WTC11 (cell line): Measurements from ENCODE around the gene MMP28. TPM values are rescaled to one million over a fixed set of nuclear protein-coding genes. Genes with fewer than 3 reads are reported as not detected.

Source experiments
- ATAC-seq: fragments of 200-7000 bp; cut with Tn5 transposase; 2 replicates; pipeline ENCODE4 v1.10.0; 2021; ENCODE audit warnings: mild to moderate bottlenecking, moderate library complexity
- CTCF ChIA-PET: fragments of 300-600 bp; sonication (Branson Sonifier 250); formaldehyde crosslinking; loops from one replicate; lab custom pipeline; 2021; ENCODE audit warnings: antibody characterized with exemption; lab: Charles Lee
- POLR2A ChIA-PET: fragments of 350-600 bp; sonication (Branson Sonifier 250); formaldehyde crosslinking; loops from one replicate; lab custom pipeline; 2021; ENCODE audit warnings: antibody characterized with exemption; lab: Charles Lee
- DNase-seq: peaks from one replicate; pipeline ENCODE4 v3.0.0; 2021; ENCODE audit warnings: low spot score
- H3K27ac Mint-ChIP-seq: 2 replicates; pipeline ENCODE4 v1.8.0; 2021; ENCODE audit warnings: mixed read lengths
- H3K27me3 Mint-ChIP-seq: 2 replicates; pipeline ENCODE4 v1.8.0; 2021; ENCODE audit warnings: low read depth, mild to moderate bottlenecking, moderate library complexity, mixed read lengths
- H3K36me3 Mint-ChIP-seq: 2 replicates; pipeline ENCODE4 v1.8.0; 2021; ENCODE audit warnings: mixed read lengths
- H3K4me1 Mint-ChIP-seq: 2 replicates; pipeline ENCODE4 v1.8.0; 2022; ENCODE audit warnings: mixed read lengths
- H3K4me3 Mint-ChIP-seq: 2 replicates; pipeline ENCODE4 v1.8.0; 2021; ENCODE audit warnings: mild to moderate bottlenecking, moderate library complexity, mixed read lengths
- H3K9me3 Mint-ChIP-seq: 2 replicates; pipeline ENCODE4 v1.8.0; 2021; ENCODE audit warnings: mixed read lengths
- CBFB ChIP-seq: sonication (generic); formaldehyde crosslinking; IDR thresholded peaks from 2 replicates; pipeline ENCODE4 v1.8.1; 2022; ENCODE audit warnings: mild to moderate bottlenecking, low read depth, missing genetic modification reagents
- EMX1 ChIP-seq: fragments of 250-450 bp; sonication (Bioruptor Pico); IDR thresholded peaks from 2 replicates; pipeline ENCODE4 v1.8.0; 2021; ENCODE audit warnings: mild to moderate bottlenecking
- ETV6 ChIP-seq: sonication (generic); formaldehyde crosslinking; IDR thresholded peaks from 2 replicates; pipeline ENCODE4 v1.8.1; 2022; ENCODE audit warnings: mild to moderate bottlenecking, missing genetic modification reagents
- GTF2I ChIP-seq: fragments of 250-450 bp; sonication (Bioruptor Pico); conservative IDR thresholded peaks from 2 replicates; pipeline ENCODE4 v1.4.0; 2021; ENCODE audit warnings: mild to moderate bottlenecking
- JAZF1 ChIP-seq: fragments of 250-450 bp; sonication (Bioruptor Pico); IDR thresholded peaks from 2 replicates; pipeline ENCODE4 v1.9.0; 2021; ENCODE audit warnings: moderate library complexity, mild to moderate bottlenecking, inconsistent platforms
- PRRX2 ChIP-seq: fragments of 250-450 bp; sonication (Bioruptor Pico); IDR thresholded peaks from 2 replicates; pipeline ENCODE4 v1.8.0; 2021; ENCODE audit warnings: mild to moderate bottlenecking
- SMAD3 ChIP-seq: sonication (generic); formaldehyde crosslinking; IDR thresholded peaks from 2 replicates; pipeline ENCODE4 v1.8.0; 2022; ENCODE audit warnings: missing genetic modification reagents, mild to moderate bottlenecking, borderline replicate concordance
- SMAD4 ChIP-seq: sonication (generic); formaldehyde crosslinking; IDR thresholded peaks from 2 replicates; pipeline ENCODE4 v1.8.0; 2022; ENCODE audit warnings: mild to moderate bottlenecking, missing genetic modification reagents
- TCF7 ChIP-seq: sonication (generic); formaldehyde crosslinking; IDR thresholded peaks from 2 replicates; pipeline ENCODE4 v1.8.0; 2022; ENCODE audit warnings: mild to moderate bottlenecking, low read depth, missing genetic modification reagents, moderate library complexity
- TEAD4 ChIP-seq: sonication (generic); formaldehyde crosslinking; IDR thresholded peaks from 2 replicates; pipeline ENCODE4 v1.8.0; 2022; ENCODE audit warnings: mild to moderate bottlenecking, missing genetic modification reagents
- ZNF138 ChIP-seq: sonication (generic); formaldehyde crosslinking; conservative IDR thresholded peaks from 2 replicates; pipeline ENCODE4 v1.8.1; 2022; ENCODE audit warnings: mild to moderate bottlenecking, moderate library complexity, missing genetic modification reagents
- ZNF317 ChIP-seq: sonication (generic); formaldehyde crosslinking; IDR thresholded peaks from 2 replicates; pipeline ENCODE4 v1.8.1; 2023; ENCODE audit warnings: low read depth, mild to moderate bottlenecking, moderate library complexity, missing genetic modification reagents, borderline replicate concordance
- ZNF396 ChIP-seq: fragments of 250-450 bp; sonication (Bioruptor Pico); IDR thresholded peaks from 2 replicates; pipeline ENCODE4 v1.8.0; 2021; ENCODE audit warnings: mild to moderate bottlenecking, moderate library complexity, borderline replicate concordance
- ZNF671 ChIP-seq: fragments of 250-450 bp; sonication (Bioruptor Pico); IDR thresholded peaks from 2 replicates; pipeline ENCODE4 v1.8.0; 2021; ENCODE audit warnings: mild to moderate bottlenecking
- total RNA-seq: library from RNA; stranded (reverse); gene quantifications from 3 replicates; pipeline ENCODE4 v1.2.3, GENCODE V29; 2021
- TF ChIP-seq, protein P1 (sequence below): fragments of 200-600 bp; IDR thresholded peaks from 2 replicates; pipeline ENCODE4 v1.8.0; 2022; ENCODE audit warnings: antibody characterized with exemption
- TF ChIP-seq, protein P2 (sequence below): sonication (generic); formaldehyde crosslinking; IDR thresholded peaks from 2 replicates; pipeline ENCODE4 v1.8.1; 2023; ENCODE audit warnings: mild to moderate bottlenecking, moderate library complexity, missing genetic modification reagents
- TF ChIP-seq, protein P3 (sequence below): sonication (generic); formaldehyde crosslinking; IDR thresholded peaks from 2 replicates; pipeline ENCODE4 v1.8.1; 2022; ENCODE audit warnings: mild to moderate bottlenecking, missing genetic modification reagents, moderate library complexity, borderline replicate concordance
- TF ChIP-seq, protein P4 (sequence below): sonication (generic); formaldehyde crosslinking; IDR thresholded peaks from 2 replicates; pipeline ENCODE4 v1.8.0; 2022; ENCODE audit warnings: mild to moderate bottlenecking, missing genetic modification reagents
- TF ChIP-seq, protein P5 (sequence below): sonication (generic); formaldehyde crosslinking; IDR thresholded peaks from 2 replicates; pipeline ENCODE4 v1.8.1; 2023; ENCODE audit warnings: mild to moderate bottlenecking, missing genetic modification reagents
- TF ChIP-seq, protein P6 (sequence below): sonication (generic); formaldehyde crosslinking; IDR thresholded peaks from 2 replicates; pipeline ENCODE4 v1.8.0; 2023; ENCODE audit warnings: mild to moderate bottlenecking, missing genetic modification reagents
- TF ChIP-seq, protein P7 (sequence below): sonication (generic); formaldehyde crosslinking; IDR thresholded peaks from 2 replicates; pipeline ENCODE4 v1.8.0; 2022; ENCODE audit warnings: missing genetic modification reagents
- TF ChIP-seq, protein P8 (sequence below): sonication (generic); formaldehyde crosslinking; IDR thresholded peaks from 2 replicates; pipeline ENCODE4 v1.8.0; 2022; ENCODE audit warnings: mild to moderate bottlenecking, missing genetic modification reagents

MMP28 gene
- total RNA-seq, 1 experiment from 2014 or later: 0.22 TPM

DNA sequence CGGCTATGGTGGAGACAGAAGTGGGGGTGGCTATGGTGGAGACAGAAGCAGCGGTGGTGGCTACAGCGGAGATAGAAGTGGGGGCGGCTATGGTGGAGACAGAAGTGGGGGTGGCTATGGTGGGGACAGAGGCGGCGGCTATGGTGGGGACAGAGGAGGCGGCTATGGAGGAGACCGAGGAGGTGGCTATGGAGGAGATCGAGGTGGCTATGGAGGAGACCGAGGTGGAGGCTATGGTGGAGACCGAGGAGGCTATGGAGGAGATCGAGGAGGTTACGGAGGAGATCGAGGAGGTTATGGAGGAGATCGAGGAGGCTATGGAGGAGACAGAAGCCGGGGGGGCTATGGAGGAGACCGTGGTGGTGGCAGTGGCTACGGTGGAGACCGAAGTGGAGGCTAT lies 49.1 kb upstream of the MMP28 start (continued):
- no peak for TF ChIP-seq TCF7
- TF ChIP-seq, protein P1, sequence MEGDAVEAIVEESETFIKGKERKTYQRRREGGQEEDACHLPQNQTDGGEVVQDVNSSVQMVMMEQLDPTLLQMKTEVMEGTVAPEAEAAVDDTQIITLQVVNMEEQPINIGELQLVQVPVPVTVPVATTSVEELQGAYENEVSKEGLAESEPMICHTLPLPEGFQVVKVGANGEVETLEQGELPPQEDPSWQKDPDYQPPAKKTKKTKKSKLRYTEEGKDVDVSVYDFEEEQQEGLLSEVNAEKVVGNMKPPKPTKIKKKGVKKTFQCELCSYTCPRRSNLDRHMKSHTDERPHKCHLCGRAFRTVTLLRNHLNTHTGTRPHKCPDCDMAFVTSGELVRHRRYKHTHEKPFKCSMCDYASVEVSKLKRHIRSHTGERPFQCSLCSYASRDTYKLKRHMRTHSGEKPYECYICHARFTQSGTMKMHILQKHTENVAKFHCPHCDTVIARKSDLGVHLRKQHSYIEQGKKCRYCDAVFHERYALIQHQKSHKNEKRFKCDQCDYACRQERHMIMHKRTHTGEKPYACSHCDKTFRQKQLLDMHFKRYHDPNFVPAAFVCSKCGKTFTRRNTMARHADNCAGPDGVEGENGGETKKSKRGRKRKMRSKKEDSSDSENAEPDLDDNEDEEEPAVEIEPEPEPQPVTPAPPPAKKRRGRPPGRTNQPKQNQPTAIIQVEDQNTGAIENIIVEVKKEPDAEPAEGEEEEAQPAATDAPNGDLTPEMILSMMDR: no peak
- no peak for TF ChIP-seq GTF2I (CRISPR knock-in tag)
- TF ChIP-seq ZNF396 (CRISPR knock-in tag): no peak
- TF ChIP-seq PRRX2 (CRISPR knock-in tag): no peak
- TF ChIP-seq, protein P2, sequence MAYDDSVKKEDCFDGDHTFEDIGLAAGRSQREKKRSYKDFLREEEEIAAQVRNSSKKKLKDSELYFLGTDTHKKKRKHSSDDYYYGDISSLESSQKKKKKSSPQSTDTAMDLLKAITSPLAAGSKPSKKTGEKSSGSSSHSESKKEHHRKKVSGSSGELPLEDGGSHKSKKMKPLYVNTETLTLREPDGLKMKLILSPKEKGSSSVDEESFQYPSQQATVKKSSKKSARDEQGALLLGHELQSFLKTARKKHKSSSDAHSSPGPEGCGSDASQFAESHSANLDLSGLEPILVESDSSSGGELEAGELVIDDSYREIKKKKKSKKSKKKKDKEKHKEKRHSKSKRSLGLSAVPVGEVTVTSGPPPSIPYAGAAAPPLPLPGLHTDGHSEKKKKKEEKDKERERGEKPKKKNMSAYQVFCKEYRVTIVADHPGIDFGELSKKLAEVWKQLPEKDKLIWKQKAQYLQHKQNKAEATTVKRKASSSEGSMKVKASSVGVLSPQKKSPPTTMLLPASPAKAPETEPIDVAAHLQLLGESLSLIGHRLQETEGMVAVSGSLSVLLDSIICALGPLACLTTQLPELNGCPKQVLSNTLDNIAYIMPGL: no peak
- no peak for TF ChIP-seq JAZF1 (CRISPR knock-in tag)
- TF ChIP-seq ZNF317 (CRISPR knock-in tag): no peak
- no peak for TF ChIP-seq ZNF671 (CRISPR knock-in tag)

DNA sequence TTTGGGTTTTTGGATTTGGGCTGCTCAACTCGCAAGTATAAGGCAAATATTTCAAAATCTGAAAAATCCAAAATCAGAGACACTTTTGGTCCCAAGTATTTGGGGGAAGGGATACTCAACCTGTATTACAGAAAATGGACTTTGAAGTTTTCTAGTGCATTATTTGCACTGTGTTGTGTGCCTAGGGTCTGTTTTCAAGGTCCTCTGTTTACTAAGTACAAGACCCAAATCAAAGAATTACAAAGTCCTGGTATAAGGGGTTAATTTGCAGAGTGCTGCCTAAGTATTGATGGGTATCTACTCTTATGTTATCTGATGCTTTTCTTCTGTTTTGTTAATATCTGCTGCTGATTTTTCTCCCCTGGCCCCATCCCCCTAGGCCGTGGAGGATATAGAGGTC lies 48.3 kb upstream of the MMP28 start:
- ChIA-PET POLR2A (no interaction called here), CTCF (no interaction called here)
- Mint-ChIP-seq H3K36me3 (peaks cover 70% of the 10 kb centered on the region), H3K27ac (no peak overlapping the region; the same call in 1 of the 2 replicates), H3K27me3 (no peaks in the 10 kb centered on the region), H3K9me3 (no peaks in the 10 kb centered on the region), H3K4me1 (no peaks in the 10 kb centered on the region), H3K4me3 (no peak overlapping the region)
- DNase-seq: no peak
- ATAC-seq: no peak
- TF ChIP-seq, protein P3, sequence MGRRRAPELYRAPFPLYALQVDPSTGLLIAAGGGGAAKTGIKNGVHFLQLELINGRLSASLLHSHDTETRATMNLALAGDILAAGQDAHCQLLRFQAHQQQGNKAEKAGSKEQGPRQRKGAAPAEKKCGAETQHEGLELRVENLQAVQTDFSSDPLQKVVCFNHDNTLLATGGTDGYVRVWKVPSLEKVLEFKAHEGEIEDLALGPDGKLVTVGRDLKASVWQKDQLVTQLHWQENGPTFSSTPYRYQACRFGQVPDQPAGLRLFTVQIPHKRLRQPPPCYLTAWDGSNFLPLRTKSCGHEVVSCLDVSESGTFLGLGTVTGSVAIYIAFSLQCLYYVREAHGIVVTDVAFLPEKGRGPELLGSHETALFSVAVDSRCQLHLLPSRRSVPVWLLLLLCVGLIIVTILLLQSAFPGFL (CRISPR knock-in tag): no peak
- TF ChIP-seq TEAD4 (CRISPR knock-in tag): no peak
- TF ChIP-seq, protein P4, sequence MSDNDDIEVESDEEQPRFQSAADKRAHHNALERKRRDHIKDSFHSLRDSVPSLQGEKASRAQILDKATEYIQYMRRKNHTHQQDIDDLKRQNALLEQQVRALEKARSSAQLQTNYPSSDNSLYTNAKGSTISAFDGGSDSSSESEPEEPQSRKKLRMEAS (CRISPR knock-in tag): no peak
- TF ChIP-seq SMAD3 (CRISPR knock-in tag): no peak
- TF ChIP-seq, protein P5, sequence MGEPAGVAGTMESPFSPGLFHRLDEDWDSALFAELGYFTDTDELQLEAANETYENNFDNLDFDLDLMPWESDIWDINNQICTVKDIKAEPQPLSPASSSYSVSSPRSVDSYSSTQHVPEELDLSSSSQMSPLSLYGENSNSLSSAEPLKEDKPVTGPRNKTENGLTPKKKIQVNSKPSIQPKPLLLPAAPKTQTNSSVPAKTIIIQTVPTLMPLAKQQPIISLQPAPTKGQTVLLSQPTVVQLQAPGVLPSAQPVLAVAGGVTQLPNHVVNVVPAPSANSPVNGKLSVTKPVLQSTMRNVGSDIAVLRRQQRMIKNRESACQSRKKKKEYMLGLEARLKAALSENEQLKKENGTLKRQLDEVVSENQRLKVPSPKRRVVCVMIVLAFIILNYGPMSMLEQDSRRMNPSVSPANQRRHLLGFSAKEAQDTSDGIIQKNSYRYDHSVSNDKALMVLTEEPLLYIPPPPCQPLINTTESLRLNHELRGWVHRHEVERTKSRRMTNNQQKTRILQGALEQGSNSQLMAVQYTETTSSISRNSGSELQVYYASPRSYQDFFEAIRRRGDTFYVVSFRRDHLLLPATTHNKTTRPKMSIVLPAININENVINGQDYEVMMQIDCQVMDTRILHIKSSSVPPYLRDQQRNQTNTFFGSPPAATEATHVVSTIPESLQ: no peak
- no peak for TF ChIP-seq CBFB (CRISPR knock-in tag)
- TF ChIP-seq, protein P6, sequence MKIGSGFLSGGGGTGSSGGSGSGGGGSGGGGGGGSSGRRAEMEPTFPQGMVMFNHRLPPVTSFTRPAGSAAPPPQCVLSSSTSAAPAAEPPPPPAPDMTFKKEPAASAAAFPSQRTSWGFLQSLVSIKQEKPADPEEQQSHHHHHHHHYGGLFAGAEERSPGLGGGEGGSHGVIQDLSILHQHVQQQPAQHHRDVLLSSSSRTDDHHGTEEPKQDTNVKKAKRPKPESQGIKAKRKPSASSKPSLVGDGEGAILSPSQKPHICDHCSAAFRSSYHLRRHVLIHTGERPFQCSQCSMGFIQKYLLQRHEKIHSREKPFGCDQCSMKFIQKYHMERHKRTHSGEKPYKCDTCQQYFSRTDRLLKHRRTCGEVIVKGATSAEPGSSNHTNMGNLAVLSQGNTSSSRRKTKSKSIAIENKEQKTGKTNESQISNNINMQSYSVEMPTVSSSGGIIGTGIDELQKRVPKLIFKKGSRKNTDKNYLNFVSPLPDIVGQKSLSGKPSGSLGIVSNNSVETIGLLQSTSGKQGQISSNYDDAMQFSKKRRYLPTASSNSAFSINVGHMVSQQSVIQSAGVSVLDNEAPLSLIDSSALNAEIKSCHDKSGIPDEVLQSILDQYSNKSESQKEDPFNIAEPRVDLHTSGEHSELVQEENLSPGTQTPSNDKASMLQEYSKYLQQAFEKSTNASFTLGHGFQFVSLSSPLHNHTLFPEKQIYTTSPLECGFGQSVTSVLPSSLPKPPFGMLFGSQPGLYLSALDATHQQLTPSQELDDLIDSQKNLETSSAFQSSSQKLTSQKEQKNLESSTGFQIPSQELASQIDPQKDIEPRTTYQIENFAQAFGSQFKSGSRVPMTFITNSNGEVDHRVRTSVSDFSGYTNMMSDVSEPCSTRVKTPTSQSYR (CRISPR knock-in tag): no peak
- no peak for TF ChIP-seq EMX1 (CRISPR knock-in tag)
- no peak for TF ChIP-seq ZNF317 (CRISPR knock-in tag)
- TF ChIP-seq, protein P7, sequence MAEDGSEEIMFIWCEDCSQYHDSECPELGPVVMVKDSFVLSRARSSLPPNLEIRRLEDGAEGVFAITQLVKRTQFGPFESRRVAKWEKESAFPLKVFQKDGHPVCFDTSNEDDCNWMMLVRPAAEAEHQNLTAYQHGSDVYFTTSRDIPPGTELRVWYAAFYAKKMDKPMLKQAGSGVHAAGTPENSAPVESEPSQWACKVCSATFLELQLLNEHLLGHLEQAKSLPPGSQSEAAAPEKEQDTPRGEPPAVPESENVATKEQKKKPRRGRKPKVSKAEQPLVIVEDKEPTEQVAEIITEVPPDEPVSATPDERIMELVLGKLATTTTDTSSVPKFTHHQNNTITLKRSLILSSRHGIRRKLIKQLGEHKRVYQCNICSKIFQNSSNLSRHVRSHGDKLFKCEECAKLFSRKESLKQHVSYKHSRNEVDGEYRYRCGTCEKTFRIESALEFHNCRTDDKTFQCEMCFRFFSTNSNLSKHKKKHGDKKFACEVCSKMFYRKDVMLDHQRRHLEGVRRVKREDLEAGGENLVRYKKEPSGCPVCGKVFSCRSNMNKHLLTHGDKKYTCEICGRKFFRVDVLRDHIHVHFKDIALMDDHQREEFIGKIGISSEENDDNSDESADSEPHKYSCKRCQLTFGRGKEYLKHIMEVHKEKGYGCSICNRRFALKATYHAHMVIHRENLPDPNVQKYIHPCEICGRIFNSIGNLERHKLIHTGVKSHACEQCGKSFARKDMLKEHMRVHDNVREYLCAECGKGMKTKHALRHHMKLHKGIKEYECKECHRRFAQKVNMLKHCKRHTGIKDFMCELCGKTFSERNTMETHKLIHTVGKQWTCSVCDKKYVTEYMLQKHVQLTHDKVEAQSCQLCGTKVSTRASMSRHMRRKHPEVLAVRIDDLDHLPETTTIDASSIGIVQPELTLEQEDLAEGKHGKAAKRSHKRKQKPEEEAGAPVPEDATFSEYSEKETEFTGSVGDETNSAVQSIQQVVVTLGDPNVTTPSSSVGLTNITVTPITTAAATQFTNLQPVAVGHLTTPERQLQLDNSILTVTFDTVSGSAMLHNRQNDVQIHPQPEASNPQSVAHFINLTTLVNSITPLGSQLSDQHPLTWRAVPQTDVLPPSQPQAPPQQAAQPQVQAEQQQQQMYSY (CRISPR knock-in tag): no peak
- TF ChIP-seq ETV6 (CRISPR knock-in tag): no peak
- TF ChIP-seq ZNF138 (CRISPR knock-in tag): no peak
- TF ChIP-seq SMAD4 (CRISPR knock-in tag): no peak
- TF ChIP-seq, protein P8, sequence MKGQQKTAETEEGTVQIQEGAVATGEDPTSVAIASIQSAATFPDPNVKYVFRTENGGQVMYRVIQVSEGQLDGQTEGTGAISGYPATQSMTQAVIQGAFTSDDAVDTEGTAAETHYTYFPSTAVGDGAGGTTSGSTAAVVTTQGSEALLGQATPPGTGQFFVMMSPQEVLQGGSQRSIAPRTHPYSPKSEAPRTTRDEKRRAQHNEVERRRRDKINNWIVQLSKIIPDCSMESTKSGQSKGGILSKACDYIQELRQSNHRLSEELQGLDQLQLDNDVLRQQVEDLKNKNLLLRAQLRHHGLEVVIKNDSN (CRISPR knock-in tag): no peak
